ENCODE data around the gene ANXA2R.
"Not testable (repeated sequence)": the region's sequence is repeated elsewhere in the genome, so short reads cannot be mapped to it uniquely, and the experiment has no call there.

Gene ANXA2R

DNA sequence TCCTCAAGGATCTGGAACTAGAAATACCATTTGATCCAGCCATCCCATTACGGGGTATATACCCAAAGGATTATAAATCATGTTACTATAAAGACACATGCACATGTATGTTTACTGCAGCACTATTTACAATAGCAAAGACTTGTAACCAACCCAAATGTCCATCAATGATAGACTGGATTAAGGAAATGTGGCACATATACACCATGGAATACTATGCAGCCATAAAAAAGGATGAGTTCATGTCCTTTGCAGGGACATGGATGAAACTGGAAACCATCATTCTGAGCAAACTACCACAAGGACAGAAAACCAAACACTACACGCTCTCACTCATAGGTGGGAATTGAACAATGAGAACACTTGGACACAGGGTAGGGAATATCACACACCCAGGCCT is 19.9 kb upstream of the ANXA2R start:
- not testable (repeated sequence) for DNase-seq

DNA sequence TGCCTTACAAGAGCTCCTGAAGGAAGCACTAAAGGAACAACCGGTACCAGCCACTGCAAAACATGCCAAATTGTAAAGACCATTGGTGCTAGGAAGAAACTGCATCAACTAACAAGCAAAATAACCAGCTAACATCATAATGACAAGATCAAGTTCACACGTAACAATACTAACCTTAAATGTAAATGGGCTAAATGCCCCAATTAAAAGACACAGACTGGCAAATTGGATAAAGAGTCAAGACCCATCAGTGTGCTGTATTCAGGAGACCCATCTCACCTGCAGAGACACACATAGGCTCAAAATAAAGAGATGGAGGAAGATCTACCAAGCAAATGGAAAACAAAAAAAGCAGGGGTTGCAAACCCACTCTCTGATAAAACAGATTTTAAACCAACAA is 15.0 kb upstream of the ANXA2R start:
- DNase-seq, result not testable (repeated sequence)

DNA sequence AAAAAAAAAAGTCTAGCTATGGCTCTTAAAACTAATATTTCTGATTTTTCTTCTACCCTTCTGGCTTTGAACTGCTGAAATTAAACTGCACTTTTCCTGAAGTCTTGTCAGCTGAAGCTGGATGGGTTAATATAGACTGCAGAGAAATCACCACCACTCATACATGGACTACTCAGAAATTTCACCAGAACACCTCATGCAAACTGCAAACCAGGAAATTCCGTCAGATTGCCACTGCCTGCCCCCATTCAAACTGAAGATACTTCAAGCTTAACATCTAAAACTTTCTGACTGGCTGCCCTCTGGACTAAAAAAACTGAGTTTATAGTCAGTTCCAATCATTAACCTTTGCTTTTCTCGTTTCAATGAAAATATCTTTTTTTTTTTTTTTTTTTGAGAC is 11.6 kb upstream of the ANXA2R start:
- no peak for DNase-seq

DNA sequence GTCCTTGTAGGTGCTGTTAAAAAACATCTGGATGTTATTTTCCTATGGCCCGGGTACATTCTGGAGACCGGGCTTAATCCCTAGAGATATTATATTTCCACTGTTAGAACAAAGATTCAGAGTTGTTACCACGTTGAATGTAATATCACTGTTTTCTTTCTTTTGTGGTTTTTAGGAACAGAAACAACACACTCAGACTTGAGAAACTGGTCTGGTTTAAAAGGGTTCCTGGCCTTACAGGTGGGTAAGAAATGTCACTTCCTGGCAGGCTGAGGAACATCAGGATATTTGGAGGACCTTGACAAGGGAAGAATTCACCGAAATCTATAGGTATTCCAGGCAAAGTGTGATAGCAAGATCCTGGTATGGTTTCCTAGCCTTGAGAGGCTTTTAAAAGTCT is 10.3 kb upstream of the ANXA2R start:
- no peak for DNase-seq

DNA sequence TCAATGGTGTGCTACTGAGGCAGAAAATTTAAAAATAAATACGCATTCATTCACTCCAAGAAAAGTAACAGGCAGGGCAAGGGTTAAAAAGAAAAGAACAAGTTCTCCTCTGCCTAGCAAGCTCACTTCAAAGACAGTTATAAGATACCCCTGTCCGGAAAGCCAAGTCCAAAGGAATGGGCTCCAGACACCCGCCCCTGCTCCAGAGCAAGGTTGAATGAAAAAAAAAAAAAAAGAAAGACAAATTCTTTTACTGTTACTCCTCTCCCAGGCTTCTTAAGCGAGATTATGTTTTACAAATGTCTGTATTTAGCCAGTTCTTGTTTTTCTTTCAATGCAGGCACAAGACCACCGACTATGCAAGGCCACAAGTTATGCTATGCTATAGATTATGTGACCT is 9.1 kb upstream of the ANXA2R start:
- no peak for DNase-seq

DNA sequence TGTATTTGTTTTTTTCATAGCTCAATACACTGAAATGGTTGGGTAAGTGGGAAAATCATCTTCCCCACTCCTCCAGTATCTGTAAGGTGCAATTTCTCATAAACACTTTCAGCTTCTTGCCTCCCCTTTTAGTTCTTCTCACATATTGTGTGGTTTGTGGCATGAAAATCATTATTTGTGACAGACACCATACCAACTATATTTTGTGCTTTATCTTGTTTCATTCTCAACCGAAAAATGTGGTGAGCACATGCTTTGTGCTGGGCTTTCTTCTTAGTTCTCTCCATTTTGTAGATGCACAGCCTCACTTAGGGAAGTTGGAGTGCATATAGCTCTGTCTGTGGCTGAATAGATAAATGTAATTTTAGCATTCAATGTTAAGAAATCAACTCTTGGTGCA is 6.4 kb upstream of the ANXA2R start:
- DNase-seq, result no peak

DNA sequence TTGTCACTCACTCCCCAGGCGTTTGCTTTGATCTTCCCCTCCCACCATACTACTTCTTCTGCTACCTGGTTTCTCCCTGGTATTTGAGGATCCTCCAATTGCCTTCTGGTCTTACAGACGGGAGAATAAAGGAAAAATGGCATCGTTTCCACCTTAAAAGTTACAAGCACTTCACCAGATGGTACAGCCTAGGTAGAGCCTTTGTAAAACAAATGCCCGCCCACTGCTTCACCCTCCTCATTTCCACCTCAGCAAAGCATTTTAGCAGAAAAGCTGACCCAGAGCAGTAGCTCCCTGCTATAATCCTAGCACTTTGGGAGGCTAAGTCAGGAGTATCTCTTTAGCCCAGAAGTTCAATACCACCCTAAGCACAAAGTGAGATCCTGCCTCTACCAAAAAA is 5.1 kb upstream of the ANXA2R start:
- DNase-seq, result no peak

DNA sequence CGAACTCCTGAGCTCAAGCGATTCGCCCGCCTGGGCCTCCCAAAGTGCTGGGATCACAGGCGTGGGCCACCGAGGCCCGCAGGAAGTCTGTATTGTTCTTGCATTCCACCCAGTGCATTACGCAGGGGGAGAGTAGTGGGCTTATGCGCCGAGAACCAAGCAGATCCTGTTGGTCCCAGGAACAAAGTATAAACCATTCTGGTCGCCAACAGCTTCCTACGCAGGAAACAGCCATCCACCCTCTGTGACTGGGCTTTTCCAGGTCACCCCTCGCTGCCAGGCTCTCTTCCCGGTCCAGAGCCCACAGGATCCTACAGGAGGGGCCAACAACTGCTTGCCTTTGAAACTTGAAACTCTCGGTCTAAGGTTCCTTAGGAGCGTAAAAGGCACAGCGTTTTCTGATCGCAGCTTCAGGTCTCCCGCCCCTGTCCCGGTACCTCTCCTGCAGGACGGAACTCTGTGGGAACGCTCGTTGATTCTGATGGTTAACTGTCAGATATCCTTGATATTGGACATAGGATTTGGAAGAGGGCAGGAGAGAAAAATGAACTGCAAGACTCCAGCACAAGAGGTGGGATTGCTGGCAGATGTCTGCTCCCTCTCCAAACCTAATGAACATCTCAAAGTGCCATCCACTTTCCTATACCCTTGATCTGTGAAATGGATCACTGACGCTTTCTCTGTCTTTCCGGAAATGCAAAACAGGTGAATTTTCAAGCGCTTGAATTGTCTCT is 4.2 kb upstream of the ANXA2R start:
- no peak for DNase-seq

DNA sequence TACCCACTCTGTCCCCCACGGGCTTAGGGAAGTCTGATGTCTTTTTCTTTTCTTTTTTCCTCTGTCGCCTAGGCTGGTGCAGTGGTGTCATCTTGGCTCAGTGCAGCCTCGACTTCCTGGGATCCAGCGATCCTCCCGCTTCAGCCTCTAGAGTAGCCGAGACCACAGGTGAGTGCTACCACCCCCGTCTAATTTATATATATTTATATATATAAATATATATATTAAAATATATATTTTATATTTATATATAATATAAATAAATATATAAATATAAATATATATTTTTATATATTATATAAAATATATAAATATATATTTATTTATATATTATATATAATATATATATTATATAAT is 3.3 kb upstream of the ANXA2R start:
- no peak for DNase-seq

DNA sequence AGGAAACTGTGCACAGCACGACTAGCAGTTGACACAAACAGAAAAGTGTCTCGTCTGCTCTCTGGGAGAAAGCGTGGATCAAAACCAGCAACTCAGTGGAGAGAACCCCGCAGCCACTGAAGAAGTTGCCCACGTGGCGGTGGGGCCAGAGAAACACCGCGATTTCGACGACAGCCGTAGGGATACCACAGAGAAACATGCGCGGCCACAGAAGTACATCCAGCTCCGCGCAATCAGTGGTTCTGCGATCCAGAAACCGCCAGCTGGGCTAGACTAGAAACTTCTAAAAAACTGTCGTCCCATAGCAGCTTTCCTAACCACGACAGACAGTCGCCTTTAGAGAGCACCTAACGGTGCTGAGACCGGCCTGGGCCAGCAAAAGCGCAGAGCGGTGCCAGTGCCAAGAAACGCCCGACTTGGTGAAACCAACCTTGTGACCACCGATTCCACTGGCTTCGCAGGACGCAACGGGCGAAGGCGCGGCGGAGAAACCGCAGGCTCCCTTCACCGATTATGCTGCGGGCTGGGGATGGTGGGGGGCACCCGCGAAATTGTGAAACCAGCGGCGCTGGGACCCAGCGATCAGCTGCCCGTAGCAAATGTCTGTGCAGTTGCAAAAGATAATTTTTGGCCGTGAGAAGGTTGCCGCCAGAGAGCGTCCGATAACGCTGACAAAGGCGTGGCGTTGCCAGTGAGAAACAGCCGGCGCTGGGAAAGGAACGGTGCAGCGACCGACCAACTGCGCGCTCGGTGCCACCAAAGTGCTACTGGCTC is 2.7 kb upstream of the ANXA2R start:
- DNase-seq, result peak; percentile 86

DNA sequence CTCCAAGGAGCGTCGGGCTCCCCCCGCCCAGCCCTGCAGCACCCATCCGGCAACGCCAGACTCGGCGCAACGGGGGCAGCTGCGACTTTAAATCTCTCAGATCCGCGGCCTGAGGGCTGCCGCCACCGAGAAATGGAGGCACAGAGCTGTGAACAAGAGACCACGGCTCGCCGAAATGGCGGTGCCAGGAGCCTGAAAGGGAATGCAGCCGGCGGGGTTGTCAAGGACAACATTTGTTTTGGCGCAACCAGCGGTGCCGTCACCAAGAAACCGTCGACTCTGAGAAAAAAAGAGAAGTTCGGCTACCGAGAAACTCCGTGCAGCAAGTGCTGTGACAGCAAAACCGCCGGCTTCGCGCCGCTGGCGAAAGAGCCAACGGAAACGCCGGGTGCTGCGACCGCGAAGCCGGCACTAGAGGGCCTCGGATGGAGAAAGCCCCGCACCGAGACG is 2.1 kb upstream of the ANXA2R start:
- DNase-seq, result peak; percentile 90

DNA sequence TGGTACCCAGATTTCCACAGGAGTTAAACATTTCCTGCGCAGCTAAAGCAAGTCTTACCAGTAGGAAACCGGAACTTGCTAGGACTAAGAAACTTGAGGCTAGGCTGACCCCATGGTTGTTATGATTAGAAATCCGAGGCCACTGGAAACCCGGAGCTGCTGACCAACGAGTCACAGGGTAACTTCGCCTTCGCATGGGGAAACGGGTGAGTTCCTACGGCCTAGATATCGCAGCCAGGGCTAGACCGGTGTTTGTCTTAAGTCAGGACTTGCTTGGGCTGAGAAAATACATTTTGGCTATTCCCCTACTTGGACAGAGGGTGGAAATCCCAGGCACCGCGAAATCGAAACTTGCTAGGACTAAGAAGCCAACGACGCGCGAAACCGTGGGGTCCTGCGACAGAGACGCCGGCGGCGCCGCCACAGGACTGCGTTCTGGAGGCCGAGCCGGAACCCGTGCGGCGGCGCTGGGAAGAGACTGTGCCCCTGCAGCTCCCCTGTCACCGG is 1.6 kb upstream of the ANXA2R start:
- no peak for DNase-seq

DNA sequence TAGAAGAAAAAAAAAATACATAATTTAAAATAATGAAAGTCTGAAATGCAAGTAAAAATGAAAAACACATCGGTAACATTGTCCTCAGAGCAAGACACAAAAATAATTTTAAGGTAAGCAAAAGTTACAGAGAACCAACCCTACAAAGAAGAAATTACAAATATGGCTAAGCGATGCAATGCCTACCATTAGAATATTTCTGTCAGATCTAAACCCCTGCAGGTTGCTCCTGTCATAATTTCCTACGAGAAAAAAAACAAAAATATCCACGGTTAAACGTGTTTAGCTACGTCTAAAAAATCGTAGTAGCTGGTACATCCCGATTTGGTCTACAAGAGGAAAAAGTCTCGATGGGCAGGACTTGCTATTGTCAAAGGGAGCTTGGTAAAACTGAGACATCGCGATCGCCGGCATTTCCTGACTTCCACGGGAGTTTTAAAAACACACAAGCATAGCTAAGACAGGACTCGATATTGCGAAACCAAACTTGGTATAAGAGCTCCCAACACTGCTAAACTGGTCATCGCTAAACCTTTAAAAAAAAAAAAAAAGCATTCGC is 1.1 kb upstream of the ANXA2R start:
- DNase-seq, result no peak

DNA sequence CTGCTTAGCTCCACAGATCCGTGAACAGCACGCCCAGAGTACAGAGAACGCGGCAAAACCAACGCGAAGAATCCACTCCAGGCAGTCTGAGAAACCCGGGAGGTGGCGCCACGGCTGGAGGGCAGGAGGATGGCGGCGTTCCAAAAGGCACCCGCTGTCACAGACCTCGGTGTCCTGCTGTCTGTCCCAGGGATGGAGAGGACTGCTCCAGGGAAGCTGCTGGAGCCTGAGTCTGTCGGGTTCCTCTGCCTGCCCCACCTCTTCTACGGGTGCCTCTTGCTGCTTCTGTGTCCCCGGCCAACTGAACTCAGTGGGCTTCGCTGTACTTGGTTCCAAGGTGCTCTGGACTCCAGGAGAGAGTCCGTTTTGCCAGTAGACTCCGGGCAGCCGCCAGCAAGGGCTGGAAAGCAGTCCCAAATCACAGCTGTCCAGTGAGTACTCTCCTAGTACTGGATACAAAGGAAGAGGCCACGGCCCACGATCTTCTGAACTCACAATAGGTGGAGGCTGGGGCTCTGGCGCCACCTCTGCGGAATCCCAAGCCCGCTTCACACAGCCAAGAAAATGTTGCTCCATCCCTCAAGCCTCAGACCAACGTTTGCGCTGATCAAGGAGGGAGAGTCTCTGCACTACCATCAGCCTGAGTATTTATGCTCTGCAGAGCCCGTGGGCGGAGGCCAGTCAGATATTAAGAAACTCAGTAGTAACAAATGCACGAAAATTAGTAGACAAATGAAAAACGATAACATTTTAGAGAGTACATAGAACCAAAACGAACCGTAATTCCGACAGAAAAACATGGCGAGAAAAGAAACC is 440 bp downstream of the ANXA2R start:
- DNase-seq, result peak; percentile 83

DNA sequence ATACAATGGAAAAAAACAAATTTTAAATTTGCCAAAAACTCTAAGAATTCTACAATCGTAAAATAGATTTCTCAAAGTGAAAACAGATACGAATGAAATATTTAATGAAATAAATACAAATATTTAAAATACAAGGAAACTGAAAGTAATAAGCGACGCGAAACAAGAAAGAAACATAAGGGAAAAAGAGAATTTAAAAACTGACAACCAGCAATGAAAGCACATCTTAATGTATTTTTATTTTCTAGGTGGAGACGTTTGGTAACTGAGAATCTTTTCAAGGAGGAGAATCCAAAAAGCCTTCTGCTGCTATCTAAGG is 1.0 kb downstream of the ANXA2R start:
- DNase-seq, result no peak

DNA sequence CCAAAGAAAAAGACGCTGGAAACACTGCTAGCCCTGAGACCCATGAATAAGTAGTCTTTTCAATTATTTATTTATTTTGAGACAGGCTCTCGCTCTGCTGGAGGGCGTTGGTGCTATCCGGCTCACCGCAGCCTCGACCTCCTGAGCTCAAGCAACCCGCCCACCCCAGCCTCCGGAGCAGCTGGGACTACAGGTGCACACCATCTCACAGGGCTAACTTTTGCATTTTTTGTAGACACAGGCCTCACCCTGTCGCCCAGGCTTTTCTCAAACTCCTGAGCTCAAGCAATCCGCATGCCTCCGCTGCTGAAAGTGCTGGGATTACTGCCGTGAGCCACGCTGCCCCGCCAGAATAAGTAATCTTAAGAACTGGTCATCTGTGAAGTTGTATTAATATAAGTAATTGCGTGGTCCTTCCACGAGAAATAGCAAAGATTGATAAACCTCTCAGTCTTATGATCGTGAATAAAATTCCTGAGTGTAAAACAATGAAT is 1.6 kb downstream of the ANXA2R start:
- peak; percentile 66 for DNase-seq

DNA sequence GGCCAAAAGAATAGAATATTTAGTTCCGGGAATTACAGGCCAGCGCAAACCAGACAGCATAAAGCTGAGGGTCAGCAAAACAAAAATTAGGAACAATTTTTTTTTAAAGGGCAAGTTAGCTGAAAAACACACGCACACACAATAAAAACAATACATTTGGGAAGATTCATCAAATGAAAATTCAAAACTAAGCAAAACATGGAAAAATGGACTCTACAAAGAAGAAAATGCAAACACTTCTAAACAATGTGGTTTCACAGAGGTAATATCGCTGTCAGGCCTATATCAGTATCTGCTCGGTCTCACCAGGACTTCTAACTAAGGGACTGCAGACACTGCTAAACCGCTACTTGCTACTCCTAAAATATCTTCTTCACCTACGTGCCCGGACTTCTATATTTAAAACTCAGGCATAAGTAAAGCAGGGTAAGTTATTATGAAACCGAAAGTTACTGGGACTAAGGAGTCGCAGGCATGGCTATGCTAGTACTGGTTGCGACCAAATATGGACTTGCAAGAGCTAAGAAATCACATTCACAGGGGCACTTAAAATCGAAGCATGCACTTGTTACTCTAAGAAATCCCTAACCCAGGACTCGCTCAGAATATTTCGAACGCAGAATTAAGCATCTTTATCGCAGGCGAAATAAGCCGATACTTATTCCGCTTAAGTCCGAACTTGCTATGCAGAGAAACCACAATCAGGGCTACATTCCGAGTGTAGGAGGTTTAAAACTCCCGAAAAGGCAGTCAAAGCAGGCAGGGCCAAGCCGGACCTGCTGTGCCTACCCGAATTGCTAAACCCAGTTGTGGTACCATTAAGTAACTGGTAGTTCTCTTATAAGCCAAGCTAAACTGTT is 2.3 kb downstream of the ANXA2R start:
- peak; percentile 66 for DNase-seq

DNA sequence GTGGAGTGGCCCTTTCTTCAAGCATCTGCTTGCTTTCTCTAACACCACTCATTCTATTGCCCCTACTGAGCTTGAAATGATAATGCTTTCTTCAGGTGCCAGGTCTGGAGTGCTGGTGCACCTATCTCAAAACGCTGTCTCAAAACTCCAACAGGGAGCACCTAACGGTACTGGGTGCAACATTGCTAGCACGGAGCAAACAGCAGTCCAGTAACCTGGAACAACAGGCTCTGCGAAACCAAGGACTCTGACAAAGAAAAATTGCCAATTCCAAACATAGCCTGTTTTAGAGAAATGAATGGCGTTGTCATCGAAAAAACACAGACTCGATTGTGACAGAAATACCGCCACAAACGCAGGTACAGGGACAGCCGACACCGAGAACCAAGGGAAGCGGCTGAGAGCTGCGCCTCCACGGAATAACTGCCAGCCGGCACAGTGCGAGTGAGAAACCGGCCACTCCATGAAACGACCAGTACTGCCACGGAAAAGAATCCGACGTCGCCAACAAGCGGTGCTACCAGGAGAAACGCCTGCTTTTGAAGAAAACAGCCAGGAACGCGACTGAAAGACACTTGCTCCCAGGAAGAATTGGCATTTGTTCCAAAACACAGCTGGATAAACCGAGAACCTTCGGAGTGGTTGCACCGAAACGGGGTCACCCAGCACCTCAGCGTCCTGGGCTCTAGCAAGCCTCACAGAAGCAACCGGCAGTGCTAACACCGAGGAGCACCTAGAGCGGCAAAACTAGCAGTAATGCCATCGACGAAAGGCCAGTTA is 3.1 kb downstream of the ANXA2R start:
- no peak for DNase-seq

DNA sequence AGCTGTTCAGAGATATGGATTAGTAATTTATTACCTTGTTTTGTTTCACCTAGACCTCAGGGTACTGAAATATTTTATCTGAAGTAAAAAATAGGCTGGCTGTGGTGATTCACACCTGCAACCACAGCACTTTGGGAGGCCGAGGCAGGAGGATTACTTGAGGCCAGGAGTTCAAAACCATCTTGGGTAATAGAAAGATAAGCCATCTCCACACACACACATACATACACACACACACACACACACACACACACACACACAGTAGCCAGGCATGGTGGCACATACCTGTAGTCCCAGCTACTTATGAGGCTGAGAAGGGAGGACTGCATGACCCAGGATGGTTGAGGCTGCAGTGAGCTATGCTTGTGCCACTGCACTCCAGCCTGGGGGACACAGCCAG is 3.7 kb downstream of the ANXA2R start:
- no peak for DNase-seq

DNA sequence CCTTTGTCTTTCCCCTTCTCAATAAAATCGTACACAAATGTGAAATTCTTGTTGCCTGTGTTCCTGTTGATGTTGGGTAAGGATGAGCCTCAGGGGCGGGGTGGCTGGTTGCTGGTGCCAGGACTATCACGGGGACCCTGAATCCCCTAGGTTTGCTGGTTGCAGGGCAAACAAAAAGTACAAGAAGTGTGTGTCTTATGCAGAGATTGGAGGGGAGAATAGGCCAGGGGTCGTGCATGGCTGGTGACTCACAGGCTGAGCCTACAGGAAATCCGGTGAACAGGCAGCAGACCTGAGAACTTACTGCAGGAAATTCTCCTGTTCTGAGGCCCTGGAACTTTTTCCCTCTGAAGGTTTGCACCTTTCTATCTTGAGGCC is 5.5 kb downstream of the ANXA2R start:
- DNase-seq, result no peak

DNA sequence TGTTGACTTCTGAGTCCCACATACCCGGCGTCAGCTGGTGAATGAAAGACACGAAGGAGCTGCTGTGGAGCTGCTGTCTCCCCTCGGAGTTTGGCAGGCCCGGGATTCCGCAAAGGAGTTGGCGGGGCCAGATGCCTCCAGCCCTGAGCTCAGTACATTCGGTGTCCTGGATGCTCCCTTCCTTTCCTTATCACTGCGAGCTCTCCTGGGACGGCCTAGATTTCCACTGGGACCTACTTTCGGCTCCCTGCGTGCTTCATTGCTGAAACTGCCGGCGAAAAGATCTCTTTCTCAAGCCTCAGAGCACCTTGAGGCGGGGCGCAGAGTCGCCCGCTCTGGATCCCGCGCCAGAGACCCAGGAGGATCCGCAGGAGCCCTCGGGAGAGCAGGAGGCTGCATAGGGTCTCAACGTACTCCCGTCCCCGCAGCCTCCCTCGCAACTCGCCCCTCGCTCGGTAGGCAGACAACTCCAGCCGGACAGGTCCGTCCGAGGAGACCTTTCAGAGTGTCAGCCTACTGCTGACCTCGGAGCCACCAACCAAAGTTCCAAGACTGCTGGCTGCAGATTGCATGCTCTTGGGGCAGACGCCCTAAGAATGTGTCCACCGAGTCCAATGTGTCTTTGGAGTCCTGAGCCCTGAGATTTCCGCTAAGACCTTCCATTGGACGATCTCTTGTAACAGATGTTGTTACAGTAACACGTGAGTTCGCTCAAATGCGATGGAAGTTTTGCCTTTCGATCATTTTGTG is 6.1 kb downstream of the ANXA2R start:
- no peak for DNase-seq
